GM12801 (cell line): ENCODE measurements around the gene GSAP.

Source experiments
- TF ChIP-seq, protein P1 (sequence below): IDR thresholded peaks from one replicate; pipeline ENCODE4 v1.5.1; 2011; ENCODE audit warnings: control low read depth; ENCODE audit not compliant: insufficient read length; ENCODE audit errors: extremely low read depth

The GSAP gene

DNA sequence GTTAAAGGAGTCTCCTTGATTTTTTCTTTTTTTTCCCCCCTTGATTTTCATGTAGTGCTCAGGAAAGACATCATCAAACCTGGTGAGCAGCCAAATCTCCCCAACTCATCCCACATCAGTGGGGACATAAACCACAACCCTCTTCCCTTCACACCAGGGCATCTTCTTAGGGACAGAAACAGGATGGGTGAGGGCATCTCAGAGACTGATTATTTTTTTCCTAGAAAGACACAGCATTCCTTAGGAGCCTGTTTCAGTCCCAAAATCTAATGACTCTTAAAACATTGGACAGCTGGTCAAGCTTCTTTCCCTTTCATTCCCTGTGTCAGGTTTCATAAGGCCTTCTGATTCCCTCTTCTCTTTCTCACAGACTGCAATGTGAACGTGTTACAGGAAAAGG lies 31.5 kb upstream of the GSAP start:
- TF ChIP-seq, protein P1, sequence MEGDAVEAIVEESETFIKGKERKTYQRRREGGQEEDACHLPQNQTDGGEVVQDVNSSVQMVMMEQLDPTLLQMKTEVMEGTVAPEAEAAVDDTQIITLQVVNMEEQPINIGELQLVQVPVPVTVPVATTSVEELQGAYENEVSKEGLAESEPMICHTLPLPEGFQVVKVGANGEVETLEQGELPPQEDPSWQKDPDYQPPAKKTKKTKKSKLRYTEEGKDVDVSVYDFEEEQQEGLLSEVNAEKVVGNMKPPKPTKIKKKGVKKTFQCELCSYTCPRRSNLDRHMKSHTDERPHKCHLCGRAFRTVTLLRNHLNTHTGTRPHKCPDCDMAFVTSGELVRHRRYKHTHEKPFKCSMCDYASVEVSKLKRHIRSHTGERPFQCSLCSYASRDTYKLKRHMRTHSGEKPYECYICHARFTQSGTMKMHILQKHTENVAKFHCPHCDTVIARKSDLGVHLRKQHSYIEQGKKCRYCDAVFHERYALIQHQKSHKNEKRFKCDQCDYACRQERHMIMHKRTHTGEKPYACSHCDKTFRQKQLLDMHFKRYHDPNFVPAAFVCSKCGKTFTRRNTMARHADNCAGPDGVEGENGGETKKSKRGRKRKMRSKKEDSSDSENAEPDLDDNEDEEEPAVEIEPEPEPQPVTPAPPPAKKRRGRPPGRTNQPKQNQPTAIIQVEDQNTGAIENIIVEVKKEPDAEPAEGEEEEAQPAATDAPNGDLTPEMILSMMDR, result no peak

DNA sequence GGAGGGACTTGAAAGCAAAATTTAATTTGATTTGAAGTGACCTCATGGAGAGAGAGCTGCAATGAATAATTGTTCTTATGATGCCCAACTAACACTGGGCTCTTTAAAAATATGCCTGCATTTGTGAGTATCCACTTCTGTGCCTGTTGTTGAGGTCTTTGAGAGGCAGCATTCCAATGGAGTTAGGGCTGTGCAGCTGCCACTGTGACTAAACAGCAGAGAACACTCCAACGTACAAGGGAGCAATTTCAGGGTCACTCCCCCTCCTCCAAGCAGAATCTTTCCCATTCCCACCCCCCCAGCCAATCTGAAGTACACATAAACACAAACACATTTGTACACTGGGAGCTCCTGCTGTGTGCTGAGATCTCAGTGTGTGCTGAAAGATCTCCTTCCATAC lies 28.0 kb upstream of the GSAP start:
- TF ChIP-seq, protein P1, result no peak

DNA sequence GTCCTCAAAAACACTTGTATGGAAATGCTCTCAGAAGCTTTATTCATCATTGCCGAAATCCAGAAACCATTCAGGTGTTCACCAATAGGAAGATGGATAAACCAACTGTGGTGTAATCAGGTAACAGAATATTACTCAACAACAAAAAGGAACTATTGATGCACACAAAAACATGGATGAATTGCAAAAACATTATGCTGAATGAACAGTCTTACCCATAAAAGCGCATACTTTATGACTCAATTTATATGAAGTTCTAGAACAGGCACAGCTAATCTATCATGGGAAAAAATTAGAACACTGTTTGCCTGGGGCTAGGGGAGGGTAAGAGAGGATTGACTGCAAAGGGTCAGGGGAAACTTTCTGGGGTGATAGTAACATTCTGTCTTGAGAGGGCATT lies 26.9 kb upstream of the GSAP start:
- TF ChIP-seq, protein P1, result no peak

DNA sequence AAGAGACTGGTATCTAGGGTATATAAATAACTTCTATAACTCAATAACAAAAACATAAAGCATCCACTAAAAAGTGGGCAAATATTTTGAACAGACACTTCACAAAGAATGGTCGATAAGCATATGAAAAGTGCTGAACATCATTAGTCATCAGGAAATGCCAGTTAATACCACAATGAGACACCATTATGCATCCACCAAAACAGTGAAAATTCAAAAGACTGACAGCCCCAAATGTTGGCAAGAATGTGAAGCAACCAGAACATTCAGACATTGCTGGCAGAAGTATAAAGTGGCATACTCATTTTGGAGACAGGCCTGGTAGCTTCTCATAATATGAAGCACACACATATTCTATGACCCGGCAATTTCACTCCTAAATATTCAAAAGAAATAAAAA lies 26.5 kb upstream of the GSAP start:
- TF ChIP-seq, protein P1, result no peak

DNA sequence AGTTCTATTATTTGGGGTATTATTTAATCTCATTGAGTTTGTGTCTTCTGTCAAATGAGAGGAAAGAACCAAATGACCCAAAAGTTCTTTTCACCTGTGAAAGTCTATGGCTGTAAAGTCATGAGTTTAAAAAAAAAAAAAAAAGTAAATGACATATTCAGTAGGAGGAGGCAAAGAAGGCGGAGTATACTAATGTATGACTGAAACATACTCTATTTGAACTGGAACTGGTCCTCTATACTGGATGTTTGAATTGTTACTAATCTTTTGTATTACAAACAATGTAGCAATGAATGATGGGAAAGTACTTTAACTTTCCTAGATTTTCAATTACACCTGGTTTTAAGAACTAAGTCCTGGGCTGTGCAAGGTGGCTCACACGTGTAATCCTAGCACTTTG lies 24.9 kb upstream of the GSAP start:
- TF ChIP-seq, protein P1, result no peak

DNA sequence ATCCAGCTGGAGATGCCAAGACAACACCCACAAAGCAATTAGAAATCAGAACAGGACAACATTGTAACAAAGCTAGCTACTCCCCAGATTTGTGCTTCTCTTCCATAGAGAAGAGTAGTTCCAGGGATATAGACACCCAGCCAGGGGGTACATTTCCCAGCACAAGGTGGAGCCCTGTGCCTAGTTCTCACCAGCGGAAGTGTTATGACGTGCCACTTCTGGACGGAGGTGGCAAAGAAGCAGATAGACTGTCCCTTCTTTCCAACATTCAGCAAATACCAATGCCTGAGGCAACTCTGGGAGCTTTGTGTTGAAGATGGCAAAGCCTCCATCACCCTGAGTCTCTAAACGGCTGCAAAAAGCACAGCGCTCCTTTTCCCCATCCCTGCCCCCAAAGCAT lies 23.4 kb upstream of the GSAP start:
- TF ChIP-seq, protein P1, result no peak

DNA sequence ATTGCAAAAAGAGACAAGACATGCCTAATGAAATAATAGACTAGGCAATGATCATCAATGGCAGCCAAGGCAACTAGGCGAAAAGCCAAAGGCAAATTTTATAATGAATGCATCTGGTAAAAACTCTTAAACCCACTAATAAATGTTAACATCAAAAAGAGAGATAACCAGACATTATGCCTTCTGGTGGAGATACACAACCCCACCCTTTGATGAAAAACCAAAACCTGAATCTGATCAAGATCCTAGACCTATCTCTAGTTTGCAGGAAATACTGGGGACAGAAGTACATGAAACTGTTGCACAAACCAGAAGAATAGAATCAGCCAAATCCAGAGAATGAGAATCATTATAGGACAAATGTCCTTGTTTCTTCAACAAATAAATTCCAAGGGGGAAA lies 22.0 kb upstream of the GSAP start:
- TF ChIP-seq, protein P1, result no peak
